ENCODE measurements around the gene LRRC73.

- TF ChIP-seq PRDM10 (tag by site-specific recombination; IDR thresholded peaks at IDR 0.05): no peak
- TF ChIP-seq RBAK (tag by site-specific recombination; IDR thresholded peaks at IDR 0.05): no peak
- no peak for TF ChIP-seq REST (tag by site-specific recombination; IDR thresholded peaks at IDR 0.05)
- TF ChIP-seq PRDM1 (tag by site-specific recombination; IDR thresholded peaks at IDR 0.05): no peak
- no peak for TF ChIP-seq ZNF239 (tag by site-specific recombination; IDR thresholded peaks at IDR 0.05)
- TF ChIP-seq ZNF624 (tag by site-specific recombination; IDR thresholded peaks at IDR 0.05): no peak
- no peak for TF ChIP-seq ZNF169 (tag by site-specific recombination; IDR thresholded peaks at IDR 0.05)
- no peak for TF ChIP-seq ZNF548 (tag by site-specific recombination; IDR thresholded peaks at IDR 0.05)
- TF ChIP-seq CTCF (tag by site-specific recombination; IDR thresholded peaks at IDR 0.05): no peak
- no peak for TF ChIP-seq FEZF1 (tag by site-specific recombination; IDR thresholded peaks at IDR 0.05)
These were observed 5.7 kb upstream of the LRRC73 start for GRCh38 chr6:43515808-43516207.

Measured in HEK293 (cell line).